CD4-positive, alpha-beta T cell treated with Interleukin-4 for 1 hour (primary cell): ENCODE data around the gene GPR78.
A peak's percentile ranks its signal among the peaks of the same experiment; 100 is the strongest.

Source experiments
- DNase-seq, 2 donors: peaks; one replicate each; pipeline ENCODE4 v3.0.0-alpha.2; 2020 to 2022

Gene GPR78

GRCh38 chr4:8601086-8601485 lies 20.9 kb downstream of the GPR78 start:
- no peak for DNase-seq

GRCh38 chr4:8601556-8601955 lies 21.4 kb downstream of the GPR78 start:
- DNase-seq, result no peak

- DNase-seq, result no peak
These were observed 22.7 kb downstream of the GPR78 start for GRCh38 chr4:8602686-8603430.

DNA sequence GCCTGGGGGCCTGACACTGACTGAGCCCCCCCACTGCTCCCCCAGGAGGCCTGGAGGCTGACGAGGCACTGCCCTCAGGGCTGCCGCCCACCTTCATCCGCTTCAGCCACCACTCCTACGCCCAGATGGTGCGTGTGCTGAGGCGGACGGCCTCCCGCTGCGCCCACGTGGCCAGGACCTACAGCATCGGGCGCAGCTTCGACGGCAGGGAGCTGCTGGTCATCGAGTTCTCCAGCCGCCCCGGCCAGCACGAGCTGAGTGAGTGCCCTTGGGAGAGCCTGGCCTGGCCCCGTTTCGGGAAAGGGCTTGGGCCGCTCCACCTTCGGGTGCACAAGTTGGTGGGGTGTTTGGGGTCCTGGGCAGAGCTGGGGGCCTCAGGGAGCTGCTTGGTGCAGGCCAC lies 23.7 kb downstream of the GPR78 start:
- no peak for DNase-seq

GRCh38 chr4:8605289-8605688 lies 25.1 kb downstream of the GPR78 start:
- DNase-seq, result no peak

- no peak for DNase-seq
These were observed 26.3 kb downstream of the GPR78 start for GRCh38 chr4:8606476-8606875.

DNA sequence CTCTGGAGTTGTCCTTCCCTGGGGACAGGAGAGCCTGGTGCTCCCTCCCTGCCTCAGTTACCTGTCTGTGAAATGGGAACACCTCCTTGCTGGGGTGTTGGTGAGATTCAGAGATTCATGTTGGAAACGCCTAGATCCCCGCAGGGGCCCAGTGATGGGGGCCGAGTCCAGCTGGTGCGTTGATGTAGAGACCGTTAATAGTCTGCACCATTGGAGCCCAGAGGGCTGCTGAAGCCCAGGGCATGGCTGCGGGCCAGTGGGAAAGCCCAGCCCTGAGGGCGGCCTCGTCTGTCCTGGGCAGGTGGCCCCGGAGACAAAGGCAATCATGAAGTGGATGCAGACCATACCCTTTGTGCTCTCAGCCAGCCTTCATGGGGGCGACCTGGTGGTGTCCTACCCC lies 26.8 kb downstream of the GPR78 start:
- no peak for DNase-seq

DNA sequence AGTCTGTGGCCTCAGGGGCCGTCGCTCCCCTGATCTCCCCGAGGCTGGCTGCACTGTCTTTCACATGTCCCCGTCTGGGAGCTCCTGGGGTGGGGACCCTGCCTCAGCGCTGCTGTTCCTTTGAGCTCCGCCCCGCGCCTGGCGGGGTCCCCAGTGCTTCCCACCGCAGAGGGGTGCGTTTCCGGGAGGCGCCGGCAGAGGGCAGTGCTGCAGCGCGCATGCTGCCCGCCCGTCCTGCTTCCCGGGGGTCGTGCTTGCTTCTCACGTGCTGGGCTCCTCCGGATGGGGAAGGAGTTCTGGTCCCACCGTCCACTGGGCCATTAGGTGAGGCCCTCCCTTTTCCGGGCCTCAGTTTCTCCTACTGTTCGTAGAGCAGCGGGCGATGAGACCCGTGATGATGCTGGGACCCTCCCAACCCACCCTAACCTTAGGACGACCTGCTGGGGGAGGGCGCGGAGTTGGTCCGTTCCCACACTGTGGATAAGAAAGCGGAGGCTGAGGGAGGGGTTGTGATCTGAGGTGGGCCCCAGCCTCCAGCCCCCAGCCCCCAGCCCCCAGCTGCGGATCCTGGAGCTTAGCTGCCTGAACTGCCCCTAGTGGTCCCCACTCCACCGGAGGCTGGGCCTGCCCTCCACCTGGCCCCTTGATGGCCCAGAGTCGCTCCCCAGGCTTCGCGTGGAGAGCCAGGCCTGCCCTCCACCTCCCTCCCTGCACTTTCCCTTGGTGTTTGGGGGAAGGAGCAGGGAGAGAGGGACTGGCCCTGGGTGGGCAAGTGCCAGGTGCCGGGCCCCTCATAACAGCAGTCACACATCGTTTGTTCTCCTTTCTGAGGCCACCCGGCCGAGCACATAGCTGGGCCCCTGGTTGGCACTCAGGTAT lies 27.6 kb downstream of the GPR78 start:
- peak in 1 of 2 donors; percentile 7 for DNase-seq

GRCh38 chr4:8608714-8609391 lies 28.7 kb downstream of the GPR78 start:
- DNase-seq, result no peak

DNA sequence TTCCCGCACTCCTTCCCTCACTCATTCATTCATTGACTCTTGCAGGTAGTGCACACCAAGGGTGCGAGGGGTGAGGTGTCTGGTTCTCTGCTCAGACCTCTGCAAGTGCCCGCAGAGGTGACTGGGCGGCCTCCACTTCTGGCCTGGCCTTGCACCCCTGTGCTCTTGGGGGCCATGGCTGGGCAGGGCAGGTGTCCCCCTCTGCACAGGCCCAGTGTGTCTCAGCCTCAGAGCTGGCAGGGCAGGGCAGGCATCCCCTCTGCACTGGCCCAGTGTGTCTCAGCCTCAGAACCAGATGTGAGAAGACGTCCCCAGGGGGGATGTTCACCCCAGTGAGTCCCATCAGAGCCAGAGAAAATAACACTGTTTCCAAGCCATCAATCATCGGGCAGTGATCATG lies 29.2 kb downstream of the GPR78 start:
- DNase-seq, result no peak

- no peak for DNase-seq
These were observed 29.7 kb downstream of the GPR78 start for GRCh38 chr4:8609824-8610350.

DNA sequence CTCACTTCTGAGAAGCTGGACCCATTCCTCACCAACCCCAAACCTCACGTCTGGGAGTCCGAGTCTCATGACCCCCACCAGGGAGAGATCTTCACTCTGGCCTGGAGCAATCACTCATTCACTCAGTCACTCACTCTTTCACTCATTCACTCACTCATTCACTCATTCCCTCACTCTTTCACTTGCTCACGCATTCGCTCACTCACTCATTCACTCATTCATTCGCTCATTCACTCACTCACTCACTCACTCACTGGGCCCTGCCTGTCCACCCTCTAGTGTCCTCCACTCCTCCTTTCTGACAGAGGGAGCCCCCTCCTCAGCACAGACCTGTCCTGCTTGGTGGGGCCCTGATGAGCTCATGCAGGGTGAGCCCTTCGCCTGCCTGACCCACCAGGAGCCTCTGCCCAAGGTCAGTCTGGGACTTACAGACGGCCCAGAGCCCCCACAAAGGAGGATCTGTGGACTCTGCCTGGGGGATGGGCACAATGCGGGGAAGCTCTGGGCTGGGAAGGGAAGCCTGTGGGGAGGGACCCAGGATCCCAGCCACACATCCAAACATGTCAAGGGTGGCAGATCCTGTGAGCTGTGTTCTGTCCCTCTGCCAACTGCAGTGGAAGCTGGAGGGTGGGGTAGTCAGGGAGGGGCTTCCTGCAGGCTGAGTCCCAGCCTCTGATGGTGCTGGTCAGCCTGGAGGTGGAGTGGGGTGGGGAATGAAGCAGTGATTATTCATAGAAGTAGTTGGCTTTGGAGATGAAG lies 30.8 kb downstream of the GPR78 start:
- DNase-seq, result no peak

DNA sequence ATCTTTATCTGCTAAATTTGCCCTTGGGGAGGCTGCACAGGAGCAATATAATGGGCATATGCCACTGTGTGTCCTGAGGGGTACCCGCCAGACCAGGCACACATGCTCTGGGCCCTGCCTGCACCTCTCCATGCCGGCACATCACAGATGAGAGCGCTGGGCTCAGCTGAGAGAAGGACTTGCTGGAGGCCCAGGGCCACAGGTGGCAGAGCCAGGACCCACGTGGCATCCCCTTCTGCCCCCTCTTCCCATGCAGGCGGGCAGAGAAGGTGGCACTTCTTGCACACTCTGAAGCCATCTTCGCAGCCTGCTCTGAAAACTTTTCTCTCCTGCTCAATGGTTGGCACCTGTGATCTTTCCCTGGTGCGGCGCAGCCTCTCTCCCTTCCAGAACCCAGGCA lies 32.5 kb downstream of the GPR78 start:
- no peak for DNase-seq

- no peak for DNase-seq
These were observed 33.5 kb downstream of the GPR78 start for GRCh38 chr4:8613421-8614364.

GRCh38 chr4:8614365-8615193 lies 34.4 kb downstream of the GPR78 start:
- DNase-seq, result no peak

- DNase-seq, result no peak
These were observed 35.2 kb downstream of the GPR78 start for GRCh38 chr4:8615366-8615765.

- DNase-seq, result no peak
These were observed 36.0 kb downstream of the GPR78 start for GRCh38 chr4:8615921-8616787.

DNA sequence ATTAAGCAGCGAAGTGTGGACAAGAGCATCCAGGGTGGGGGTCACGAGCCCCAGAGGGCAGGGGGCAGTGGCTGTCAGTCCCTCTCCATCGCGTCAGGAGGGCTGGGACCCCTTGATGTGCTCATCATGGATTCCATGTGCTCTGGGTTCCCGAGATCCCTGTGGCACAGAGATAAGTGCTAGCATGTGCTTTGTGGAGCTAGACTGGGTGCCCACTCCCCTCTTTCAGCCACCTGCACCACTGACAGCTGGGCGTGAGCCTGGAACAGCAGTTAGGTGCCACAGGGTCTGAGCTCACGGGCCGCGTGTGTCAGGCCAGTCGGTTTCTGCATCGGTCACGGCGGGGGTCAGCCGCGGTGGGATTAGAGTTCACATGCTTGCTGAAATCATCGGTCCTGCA lies 36.6 kb downstream of the GPR78 start:
- DNase-seq, result no peak

DNA sequence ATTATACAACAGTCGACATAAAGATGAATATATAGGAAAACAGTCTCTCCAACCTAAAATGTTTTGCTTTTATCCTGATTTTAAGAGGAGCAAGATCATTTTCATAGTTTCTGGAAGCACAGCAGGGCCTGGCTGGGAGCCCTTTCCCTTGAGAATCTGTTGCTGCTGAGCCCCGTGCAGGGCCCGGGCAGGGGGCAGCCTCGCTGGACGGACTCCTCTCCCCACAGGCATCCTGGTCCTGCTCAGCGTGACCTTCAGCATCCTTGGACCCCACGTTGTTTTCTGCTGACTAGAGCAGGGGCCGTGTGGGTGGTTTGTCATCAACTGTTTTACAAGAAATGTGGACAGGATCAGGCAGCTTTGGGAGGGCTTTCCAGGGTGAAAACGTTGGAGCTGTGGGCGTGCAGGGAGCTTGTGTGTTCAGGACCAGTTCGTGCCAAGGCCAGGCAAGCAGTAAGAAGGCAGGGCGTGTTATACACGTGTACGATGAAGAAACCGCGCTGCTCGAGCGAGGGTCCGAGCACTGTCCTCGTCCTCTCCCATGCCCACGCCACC lies 37.4 kb downstream of the GPR78 start:
- DNase-seq, result no peak
